Activated naive CD4-positive, alpha-beta T cell (primary cell): ENCODE data around the gene GABRR2.

ENCODE experiments used
- DNase-seq, 4 experiments: peaks; one replicate each; lab custom pipeline; 2025; lab: John Stamatoyannopoulos, UW

The GABRR2 gene

GRCh38 chr6:89315249-89315885 is at the start of gene GABRR2:
Gene GABRR2, minus strand, starts transcription at chr6:89315299. Its CDS starts 134 bp downstream, at chr6:89315165.
- no peak for DNase-seq

GRCh38 chr6:89364586-89364985 is 49.5 kb upstream of the GABRR2 start:
- DNase-seq: no peak

- no peak for DNase-seq
Observed at GRCh38 chr6:89361171-89361570, 46.1 kb upstream of the GABRR2 start.

- DNase-seq: no peak
Observed at GRCh38 chr6:89360415-89360999, 45.4 kb upstream of the GABRR2 start.

- no peak for DNase-seq
Observed at GRCh38 chr6:89359561-89359960, 44.5 kb upstream of the GABRR2 start.

GRCh38 chr6:89357390-89357789 is 42.3 kb upstream of the GABRR2 start:
- no peak for DNase-seq

GRCh38 chr6:89356642-89357170 is 41.6 kb upstream of the GABRR2 start:
- DNase-seq: no peak

GRCh38 chr6:89355511-89356194 is 40.6 kb upstream of the GABRR2 start:
- no peak for DNase-seq

- no peak for DNase-seq
Observed at GRCh38 chr6:89353702-89354392, 38.7 kb upstream of the GABRR2 start.

GRCh38 chr6:89353118-89353556 is 38.0 kb upstream of the GABRR2 start:
- DNase-seq: no peak

GRCh38 chr6:89352278-89353117 is 37.4 kb upstream of the GABRR2 start, which contains the start of gene UBE2J1:
Gene UBE2J1, minus strand, starts transcription at chr6:89352722. Its CDS starts 153 bp downstream, at chr6:89352569.
- DNase-seq: peak; percentile 21 to 61 (median 36)

GRCh38 chr6:89351671-89352277 is 36.7 kb upstream of the GABRR2 start:
- DNase-seq: no peak

GRCh38 chr6:89350281-89350966 is 35.3 kb upstream of the GABRR2 start:
- no peak for DNase-seq

GRCh38 chr6:89348372-89348771 is 33.3 kb upstream of the GABRR2 start:
- no peak for DNase-seq

GRCh38 chr6:89347825-89348224 is 32.7 kb upstream of the GABRR2 start:
- no peak for DNase-seq

GRCh38 chr6:89346433-89346832 is 31.3 kb upstream of the GABRR2 start:
- DNase-seq: no peak

GRCh38 chr6:89339565-89339964 is 24.5 kb upstream of the GABRR2 start:
- DNase-seq: no peak

- no peak for DNase-seq
Observed at GRCh38 chr6:89335164-89335563, 20.1 kb upstream of the GABRR2 start.

- DNase-seq: no peak
Observed at GRCh38 chr6:89330910-89331309, 15.8 kb upstream of the GABRR2 start.

- DNase-seq: no peak
Observed at GRCh38 chr6:89328976-89329375, 13.9 kb upstream of the GABRR2 start.
